Measurements from ENCODE around the gene SPRN. TPM values are rescaled to one million over a fixed set of nuclear protein-coding genes. Genes with fewer than 3 reads are reported as not detected.

The SPRN gene
- not detected in 2 replicates for total RNA-seq (2014; rRNA removed; shearing (Covaris generic))

GRCh38 chr10:133424601-133425000 is at the start of gene SPRN:
SPRN (minus strand) TSS chr10:133424625; CDS start chr10:133423681, 944 bp downstream.

GRCh38 chr10:133453516-133454203 is 29.2 kb upstream of the SPRN start, which contains the start of gene SCART1:
SCART1 (plus strand) TSS chr10:133453945; CDS start chr10:133453998, 53 bp downstream.

GRCh38 chr10:133394064-133394663 is 30.3 kb downstream of the SPRN start, which contains the start of gene MTG1:
MTG1 (plus strand) TSS chr10:133394157; CDS start chr10:133394221, 64 bp downstream.

GRCh38 chr10:133379152-133379800 is 45.1 kb downstream of the SPRN start, which contains the start of gene PAOX:
PAOX (plus strand) TSS chr10:133379262; CDS start chr10:133379317, 55 bp downstream.

GRCh38 chr10:133373174-133374090 is 51.0 kb downstream of the SPRN start, which contains the start of gene ECHS1:
ECHS1 (minus strand) TSS chr10:133373354; CDS start chr10:133373333, 21 bp downstream.

Small RNA genes within 50 kb of the gene (small RNA-seq; reads per million reads assigned to genes)
- gene AL360181.4 (not detected), gene MIR3944 (not detected)

Other genes starting within 250 kb of the SPRN start
- not detected in 2 replicates for gene UTF1, start 194.4 kb downstream of the SPRN start, total RNA-seq (2014; rRNA removed; shearing (Covaris generic))
- gene VENTX, start 186.8 kb downstream of the SPRN start, total RNA-seq (2014; rRNA removed; shearing (Covaris generic)), result not detected in 2 replicates
- gene ADAM8, start 147.8 kb downstream of the SPRN start, total RNA-seq (2014; rRNA removed; shearing (Covaris generic)), result 4.5 and 4.6 TPM in 2 replicates
- 64.2 and 72.5 TPM in 2 replicates for gene TUBGCP2, start 115.8 kb downstream of the SPRN start, total RNA-seq (2014; rRNA removed; shearing (Covaris generic))
- 55.6 and 66.6 TPM in 2 replicates for gene ZNF511, start 115.7 kb downstream of the SPRN start, total RNA-seq (2014; rRNA removed; shearing (Covaris generic))
- 0.41 TPM in 1 of 2 replicates, not detected in the other for gene CALY, start 87.7 kb downstream of the SPRN start, total RNA-seq (2014; rRNA removed; shearing (Covaris generic))
- not detected in 2 replicates for gene PRAP1, start 77.3 kb downstream of the SPRN start, total RNA-seq (2014; rRNA removed; shearing (Covaris generic))
- 56.1 and 56.8 TPM in 2 replicates for gene FUOM, start 66.6 kb downstream of the SPRN start, total RNA-seq (2014; rRNA removed; shearing (Covaris generic))
- 81.7 and 94.4 TPM in 2 replicates for gene ECHS1, start 51.3 kb downstream of the SPRN start, total RNA-seq (2014; rRNA removed; shearing (Covaris generic))
- not detected in 2 replicates for gene PAOX, start 45.4 kb downstream of the SPRN start, total RNA-seq (2014; rRNA removed; shearing (Covaris generic))
- 55.5 and 57.6 TPM in 2 replicates for gene MTG1, start 30.5 kb downstream of the SPRN start, total RNA-seq (2014; rRNA removed; shearing (Covaris generic))
- gene SCART1, start 29.3 kb upstream of the SPRN start, total RNA-seq (2014; rRNA removed; shearing (Covaris generic)), result 7.5 and 7.9 TPM in 2 replicates
- 4.0 and 6.4 TPM in 2 replicates for gene CYP2E1, start 102.7 kb upstream of the SPRN start, total RNA-seq (2014; rRNA removed; shearing (Covaris generic))
- not detected in 2 replicates for gene SYCE1, start 141.0 kb upstream of the SPRN start, total RNA-seq (2014; rRNA removed; shearing (Covaris generic))
- gene FRG2B, start 202.2 kb upstream of the SPRN start, total RNA-seq (2014; rRNA removed; shearing (Covaris generic)), result not detected in 2 replicates